ENCODE data around the gene BCAS3.
"Not testable (repeated sequence)": the region's sequence is repeated elsewhere in the genome, so short reads cannot be mapped to it uniquely, and the experiment has no call there.

DNA sequence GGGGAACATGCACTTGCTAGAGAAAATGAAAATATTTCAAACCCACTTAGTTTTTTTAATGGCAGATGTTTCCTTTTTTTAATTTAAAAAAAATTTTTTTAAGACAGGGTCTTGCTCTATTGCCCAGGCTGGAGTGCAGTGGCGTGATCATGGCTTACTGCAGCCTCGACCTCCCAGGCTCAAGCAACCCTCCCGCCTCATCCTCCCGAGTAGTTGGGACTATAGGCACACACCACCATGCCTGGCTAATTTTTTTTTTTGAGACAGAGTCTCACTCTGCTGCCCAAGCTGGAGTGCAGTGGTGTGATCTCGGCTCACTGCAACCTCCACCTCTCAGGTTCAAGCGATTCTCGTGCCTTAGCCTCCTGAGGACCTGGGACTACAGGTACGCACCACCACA lies 469.2 kb downstream of the BCAS3 start:
- TF ChIP-seq, protein P1, sequence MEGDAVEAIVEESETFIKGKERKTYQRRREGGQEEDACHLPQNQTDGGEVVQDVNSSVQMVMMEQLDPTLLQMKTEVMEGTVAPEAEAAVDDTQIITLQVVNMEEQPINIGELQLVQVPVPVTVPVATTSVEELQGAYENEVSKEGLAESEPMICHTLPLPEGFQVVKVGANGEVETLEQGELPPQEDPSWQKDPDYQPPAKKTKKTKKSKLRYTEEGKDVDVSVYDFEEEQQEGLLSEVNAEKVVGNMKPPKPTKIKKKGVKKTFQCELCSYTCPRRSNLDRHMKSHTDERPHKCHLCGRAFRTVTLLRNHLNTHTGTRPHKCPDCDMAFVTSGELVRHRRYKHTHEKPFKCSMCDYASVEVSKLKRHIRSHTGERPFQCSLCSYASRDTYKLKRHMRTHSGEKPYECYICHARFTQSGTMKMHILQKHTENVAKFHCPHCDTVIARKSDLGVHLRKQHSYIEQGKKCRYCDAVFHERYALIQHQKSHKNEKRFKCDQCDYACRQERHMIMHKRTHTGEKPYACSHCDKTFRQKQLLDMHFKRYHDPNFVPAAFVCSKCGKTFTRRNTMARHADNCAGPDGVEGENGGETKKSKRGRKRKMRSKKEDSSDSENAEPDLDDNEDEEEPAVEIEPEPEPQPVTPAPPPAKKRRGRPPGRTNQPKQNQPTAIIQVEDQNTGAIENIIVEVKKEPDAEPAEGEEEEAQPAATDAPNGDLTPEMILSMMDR (IDR thresholded peaks at IDR 0.05 in 8 of 11, conservative IDR thresholded peaks at IDR 0.05 in 3 of 11) = not testable (repeated sequence)
- not testable (repeated sequence) for TF ChIP-seq POLR2A, POLR2AphosphoS5 (IDR thresholded peaks at IDR 0.05)

All from spleen (tissue), 7 donors.